SW 1271 (cell line): ENCODE results near the gene PTPN5.
"Not testable (repeated sequence)": the region's sequence is repeated elsewhere in the genome, so short reads cannot be mapped to it uniquely, and the experiment has no call there.

Experiments
- DNase-seq, 2 experiments: peaks; one replicate each; lab custom pipeline; 2025; lab: John Stamatoyannopoulos, UW

Gene PTPN5

DNA sequence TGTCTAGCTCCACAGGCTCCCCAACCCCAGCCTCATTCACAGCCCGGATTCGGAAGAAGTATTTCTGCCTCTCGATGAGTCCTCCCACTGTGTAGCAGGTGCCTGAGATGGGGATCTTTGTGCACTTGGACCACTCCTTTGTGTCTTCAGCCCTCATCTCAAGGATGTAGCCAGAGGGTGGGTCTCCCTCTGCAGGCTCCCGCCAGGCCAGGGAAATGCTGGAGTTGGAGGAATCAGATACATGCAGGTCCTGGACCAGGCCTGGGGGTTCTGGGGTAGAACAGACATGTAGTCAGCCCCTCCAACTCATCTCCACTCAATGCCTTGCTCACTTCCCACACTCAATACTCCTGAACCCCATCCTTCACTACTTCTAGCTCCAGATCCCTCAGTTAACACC, 82.2 kb downstream of the PTPN5 start:
- no peak for DNase-seq

DNA sequence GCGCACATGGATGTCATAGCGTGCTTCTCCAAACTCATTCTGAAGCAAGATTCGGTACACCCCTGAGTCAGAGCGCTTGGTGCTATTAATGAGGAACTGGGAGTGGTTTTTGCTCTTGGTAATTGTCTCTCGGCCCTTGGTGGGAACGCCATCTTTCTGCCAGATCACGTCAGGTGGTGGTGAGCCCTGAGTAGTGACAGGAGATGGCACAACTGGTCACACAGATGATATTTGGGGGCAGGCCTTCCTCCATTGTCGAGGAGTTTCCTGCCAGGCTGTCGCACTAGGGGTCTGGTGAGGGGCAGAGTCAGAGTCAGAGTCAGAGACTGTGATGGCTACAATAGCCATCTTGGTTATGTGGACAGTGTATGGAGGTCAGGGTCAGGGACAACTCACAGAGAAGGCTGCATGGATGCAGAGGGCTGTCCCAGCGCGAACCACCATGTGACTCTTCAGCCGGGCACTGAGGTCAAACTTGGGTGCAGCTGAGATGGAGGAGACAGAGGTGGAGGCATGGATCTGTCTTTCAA, 83.7 kb downstream of the PTPN5 start:
- no peak for DNase-seq

DNA sequence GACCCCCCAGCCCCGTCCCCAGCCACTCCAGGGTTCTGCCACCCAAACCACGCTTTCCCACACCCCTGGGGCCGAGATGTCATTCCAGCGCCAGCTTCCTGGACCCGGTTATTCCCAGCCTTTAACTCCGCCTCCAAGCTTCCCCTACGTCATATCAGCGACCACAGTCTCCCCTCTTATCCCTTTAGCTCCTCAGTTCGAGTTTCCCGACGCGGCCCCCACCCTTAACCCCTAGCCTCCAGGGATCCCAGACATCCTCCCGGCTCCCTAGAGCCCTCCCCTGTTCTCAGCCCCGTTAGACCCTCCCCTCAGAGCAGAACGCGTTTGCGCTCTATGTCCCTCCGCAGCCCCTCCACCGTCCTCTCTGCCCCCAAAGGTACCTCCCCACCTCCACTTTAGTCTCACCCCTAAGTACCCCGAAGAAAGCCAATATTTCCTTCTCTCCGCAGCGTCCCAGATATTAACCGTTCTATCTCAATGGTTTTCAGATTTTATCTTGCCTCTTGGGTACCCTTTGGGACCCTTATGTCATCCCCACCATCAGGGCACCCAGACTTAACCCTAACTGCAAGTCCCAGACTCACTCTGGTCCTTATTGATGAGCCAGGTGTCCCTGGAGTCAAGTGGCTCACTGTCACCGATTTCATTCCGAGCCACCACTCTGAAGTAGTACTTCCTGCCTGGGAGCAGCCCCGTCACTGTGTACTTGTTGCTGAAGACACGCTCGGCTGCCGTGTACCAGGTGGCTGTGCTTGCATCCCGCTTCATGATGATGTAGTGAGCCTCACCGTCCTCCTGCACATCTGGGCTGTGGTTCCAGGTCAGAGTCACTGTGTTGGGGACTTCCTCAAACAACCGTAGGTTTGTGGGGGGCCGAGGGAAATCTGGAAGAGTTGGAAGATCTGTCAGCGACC, 85.0 kb downstream of the PTPN5 start:
- peak in 1 of 2 experiments; percentile 57 for DNase-seq

DNA sequence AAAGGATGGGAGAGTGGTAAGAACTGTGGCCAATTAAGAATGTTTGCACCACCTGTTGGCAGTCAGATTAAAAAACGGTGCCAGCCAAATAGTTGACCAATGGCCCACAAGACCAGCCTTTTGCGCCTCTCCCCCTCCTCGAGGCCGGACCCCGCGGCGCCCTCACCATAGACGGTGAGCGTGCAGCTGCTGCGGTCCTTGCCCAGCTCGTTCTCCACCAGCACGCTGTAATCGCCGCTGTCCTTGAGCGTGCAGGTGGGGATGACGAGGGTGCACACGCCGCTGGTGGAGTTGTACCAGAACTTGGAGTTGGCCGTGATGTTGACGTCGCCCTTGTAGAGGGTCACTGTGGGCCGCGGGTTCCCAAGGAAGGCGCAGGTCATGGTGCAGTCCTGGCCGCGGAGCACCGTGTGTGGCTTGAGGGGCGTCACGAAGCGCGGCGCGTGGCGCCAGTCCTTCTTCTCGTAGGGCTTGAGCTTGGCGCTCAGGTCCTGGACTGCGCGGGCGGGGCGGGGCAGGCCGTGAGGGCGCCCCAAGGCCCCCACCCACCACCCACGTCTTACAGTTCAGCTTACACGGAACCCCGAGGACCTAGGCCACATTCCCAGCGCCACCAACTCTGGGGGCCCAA, 85.8 kb downstream of the PTPN5 start:
- DNase-seq = no peak

DNA sequence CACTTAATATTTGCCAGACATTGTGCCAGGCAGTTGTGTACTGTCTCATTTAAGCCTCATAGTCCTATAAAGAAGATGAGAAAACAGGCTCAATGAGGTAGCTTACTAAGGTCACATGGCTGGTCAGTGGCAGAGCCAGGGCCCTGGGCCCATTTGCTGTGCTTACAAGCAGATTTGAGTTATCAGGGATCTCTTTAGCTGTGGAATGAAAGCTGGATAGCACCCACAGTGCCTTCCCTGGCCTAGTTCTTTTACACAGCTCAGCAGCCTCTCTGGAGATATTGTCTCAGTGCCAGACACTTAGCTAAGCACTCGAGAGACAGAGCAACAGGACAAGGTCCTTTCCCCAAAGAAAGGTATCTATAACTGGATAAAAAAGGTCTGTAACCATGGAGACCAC, 86.9 kb downstream of the PTPN5 start:
- DNase-seq = no peak

DNA sequence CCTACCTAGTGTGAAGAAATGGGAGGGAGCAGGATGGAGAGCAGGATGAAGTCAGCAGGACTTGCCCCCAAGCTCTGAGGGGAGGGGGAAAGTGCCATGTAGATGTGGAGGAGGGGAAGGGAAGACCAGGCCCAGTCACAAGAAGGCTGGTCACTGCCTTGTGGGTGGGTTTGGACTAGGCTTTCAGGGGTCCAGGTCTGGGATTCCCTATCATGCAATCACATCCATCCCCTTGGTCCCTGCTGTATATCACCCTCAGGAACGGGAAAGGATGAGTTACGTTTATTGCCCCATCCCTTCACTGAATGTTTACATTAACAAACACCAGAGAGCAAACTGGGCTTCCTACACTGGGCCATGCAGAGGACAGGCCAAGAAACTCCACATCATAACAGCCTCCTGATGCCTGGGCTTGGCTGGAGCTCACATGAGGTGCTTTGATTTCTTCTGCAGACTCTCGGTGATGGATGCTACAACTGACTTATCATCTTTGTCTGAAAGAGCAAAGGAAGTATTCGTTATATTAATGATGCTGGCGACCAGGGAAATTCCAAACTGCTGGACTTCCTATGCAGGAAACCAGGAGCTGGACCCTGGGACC, 87.5 kb downstream of the PTPN5 start:
- DNase-seq = no peak

DNA sequence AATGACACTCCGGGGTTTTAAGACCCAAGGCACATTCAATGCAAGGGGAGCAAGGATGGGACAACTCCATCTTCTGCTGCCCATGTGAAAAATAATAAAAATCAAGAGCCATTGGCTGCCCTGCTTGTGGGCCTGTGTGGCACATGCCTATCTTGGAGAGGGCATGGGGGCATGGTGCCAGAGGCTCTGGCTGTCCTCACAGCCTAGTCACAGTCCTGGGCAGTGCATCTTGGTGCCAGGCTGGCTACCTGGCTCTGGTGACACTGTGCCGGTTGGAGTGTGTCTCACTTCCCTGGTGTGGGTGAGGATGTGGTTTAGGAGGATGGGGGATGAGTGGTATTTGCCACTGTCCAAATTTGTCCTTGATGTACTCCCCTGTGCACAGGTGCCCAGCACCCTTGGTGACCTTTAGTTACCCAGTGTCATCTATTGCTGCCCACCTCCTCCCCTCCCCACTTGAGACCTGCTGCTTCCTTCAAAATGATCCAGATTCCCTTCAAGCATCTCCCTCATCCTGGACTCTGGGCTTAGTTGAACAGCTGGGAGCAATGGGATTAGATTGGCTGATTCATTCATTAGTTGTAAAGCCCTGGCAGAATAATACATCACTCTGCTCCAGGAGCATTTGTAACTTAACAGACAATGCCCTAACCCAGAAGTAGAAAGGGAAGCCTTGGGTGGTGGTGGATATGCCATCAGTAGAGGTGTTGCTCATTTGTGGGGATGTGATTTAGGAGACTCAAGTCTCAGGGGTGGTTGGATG, 88.4 kb downstream of the PTPN5 start:
- DNase-seq = no peak

DNA sequence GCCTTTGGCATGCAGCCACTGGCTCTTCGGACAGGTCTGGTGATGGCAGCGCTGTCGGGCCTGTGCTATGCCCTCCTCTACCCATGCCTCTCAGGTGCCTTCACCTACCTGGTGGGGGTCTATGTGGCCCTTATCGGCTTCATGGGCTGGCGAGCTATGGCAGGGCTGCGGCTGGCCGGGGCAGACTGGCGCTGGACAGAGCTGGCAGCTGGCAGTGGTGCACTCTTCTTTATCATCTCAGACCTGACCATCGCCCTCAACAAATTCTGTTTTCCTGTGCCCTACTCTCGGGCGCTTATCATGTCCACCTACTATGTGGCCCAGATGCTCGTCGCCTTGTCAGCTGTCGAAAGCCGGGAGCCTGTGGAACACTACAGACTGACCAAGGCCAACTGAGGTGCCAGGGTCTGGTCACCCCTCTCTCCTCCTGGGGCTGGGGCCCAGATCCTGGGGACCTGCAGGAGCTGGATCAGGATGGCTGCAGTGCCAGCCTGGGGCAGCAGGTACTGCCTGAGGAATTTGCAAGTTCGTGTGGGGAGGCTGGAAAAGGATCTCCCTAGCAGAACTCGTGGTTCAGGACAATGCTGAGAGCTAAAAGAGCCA, 89.9 kb downstream of the PTPN5 start:
- DNase-seq = no peak

DNA sequence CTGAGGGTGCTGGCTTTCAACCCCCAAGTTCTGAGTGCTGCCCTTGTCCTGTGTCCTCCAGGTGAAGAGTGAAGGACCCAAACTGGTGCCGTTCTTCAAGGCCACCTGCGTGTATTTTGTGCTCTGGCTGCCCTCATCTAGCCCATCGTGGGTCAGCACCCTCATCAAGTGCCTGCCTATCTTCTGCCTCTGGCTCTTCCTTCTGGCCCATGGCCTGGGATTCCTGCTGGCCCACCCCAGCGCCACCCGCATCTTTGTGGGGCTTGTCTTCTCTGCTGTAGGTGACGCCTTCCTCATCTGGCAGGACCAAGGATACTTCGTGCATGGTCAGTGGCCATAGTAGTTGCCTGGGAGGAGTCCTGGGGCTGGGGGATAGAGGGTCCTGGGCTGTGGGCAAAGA, 90.7 kb downstream of the PTPN5 start:
- DNase-seq = no peak

DNA sequence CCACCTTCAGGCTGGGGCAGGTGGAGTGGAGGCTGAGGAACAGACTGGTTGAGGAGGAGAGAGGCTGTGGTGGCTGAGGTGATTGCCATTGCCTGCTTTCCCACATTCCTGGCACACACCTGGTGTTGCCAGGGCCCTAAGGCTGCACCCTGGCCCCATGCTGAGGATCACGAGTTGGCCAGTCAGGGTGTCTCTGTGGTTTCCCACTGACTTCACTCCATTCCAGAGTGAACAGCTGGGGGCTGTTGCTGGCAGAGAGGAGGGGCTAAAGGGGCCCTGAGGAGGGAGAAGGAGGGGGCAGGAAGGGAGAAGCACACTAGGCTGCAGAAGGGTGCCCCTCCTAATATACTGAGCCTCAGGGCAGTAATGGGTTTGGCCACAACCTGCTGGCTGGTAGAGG, 91.2 kb downstream of the PTPN5 start:
- no peak for DNase-seq

DNA sequence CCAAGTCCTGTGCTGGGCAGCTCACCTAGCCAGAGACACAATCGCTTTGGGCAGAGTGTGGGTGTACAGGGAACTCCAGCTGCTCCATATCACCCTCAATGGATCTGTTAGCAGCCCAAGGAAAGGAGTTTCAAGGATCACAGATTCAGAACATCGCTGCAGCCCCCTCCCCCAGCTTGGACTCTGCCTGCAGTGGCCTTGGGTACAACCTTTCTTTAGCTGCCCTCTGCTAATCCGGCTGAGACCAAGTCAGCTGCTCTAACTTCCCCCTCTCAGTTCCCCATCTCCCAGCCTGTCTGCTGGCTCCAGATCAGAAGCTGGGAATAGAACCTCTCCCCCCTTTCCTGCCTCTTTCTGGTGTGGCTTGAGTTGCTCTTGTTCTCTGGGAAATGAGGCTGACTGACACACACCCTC, 91.7 kb downstream of the PTPN5 start:
- no peak for DNase-seq

DNA sequence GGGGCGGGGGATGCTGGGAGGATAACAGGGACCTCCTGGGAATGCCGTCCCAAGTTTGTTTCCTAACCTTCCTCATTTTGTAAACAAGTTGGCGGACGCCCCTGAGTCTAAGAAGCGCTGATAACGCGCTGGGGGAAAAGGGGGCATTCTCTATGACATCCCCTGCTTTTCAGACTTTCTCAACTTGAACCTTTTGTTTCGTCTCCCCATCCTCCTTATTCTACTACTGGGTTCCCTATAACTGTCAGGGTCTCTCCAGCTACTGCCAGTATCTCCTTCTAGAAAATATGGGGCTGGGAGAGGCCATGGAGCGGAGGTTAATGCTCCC, 92.4 kb downstream of the PTPN5 start:
- DNase-seq = no peak

DNA sequence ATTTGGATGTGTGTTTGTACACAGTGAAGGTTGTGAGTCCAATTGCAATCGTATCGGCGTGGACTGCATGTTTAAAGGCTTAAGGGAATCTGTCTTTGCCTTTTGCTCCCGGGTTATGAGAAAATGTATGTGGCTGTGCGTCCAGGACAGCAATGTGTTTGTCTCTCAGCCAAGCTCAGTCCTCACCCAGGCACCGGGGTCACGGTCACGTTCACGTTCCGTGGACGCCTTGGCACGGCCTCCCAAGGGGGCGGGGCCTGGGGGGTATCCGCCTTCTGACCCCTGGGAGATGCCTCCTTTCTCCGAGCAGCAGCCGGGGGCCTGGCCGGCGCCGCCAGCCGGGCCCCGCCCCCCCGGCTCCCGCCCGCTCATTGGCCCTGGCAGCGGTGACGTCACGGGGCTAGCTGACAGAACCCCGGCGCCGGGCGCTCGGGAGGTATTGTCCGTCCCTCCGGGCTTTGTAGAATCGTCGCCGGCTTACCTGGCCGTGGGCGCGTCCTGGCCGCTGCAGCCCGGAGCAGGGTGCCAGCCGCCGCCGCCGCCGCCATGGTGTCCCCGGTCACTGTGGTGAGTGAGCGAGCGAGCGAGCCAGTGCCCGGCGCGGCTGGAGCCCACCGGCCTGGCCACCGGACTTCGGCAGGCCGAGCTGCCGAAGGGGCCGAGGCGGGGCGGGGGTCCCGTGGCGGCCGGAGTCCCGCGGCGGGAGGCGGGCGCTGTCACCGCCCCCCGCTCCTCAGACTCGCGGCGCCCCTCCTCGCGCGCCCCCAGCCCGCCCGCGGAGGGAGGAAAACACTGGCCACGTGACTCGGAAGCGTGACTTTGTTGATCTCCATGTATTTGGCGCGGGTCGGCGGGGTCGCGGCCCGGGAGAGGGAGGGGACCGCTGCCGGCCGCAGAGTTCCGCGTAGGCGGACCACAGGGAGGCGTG, 93.0 kb downstream of the PTPN5 start, which contains the start of gene TMEM86A:
TMEM86A (plus strand) TSS at position 439 of the 928 bp plus-strand sequence; CDS start at position 547, 108 bp downstream.
- DNase-seq = peak; percentile 69 to 84

DNA sequence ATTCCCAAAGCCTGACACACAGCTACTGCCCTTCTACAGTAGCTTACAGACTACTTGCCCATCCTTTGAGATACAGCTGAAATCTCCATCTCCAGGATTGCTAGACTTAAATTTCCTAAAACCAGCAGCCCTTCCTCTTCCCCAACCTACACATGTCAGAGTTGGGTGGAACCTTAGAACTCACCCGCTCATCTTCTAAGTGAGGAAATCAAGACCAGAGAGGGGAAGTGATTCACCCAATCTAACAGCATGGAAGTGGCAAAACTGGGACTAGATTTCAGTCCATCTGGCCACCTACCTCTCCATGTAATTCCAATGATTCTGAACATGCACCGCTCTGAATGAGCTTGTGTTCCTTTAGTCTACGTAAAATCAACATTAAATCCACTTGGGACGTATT, 94.0 kb downstream of the PTPN5 start:
- no peak for DNase-seq

DNA sequence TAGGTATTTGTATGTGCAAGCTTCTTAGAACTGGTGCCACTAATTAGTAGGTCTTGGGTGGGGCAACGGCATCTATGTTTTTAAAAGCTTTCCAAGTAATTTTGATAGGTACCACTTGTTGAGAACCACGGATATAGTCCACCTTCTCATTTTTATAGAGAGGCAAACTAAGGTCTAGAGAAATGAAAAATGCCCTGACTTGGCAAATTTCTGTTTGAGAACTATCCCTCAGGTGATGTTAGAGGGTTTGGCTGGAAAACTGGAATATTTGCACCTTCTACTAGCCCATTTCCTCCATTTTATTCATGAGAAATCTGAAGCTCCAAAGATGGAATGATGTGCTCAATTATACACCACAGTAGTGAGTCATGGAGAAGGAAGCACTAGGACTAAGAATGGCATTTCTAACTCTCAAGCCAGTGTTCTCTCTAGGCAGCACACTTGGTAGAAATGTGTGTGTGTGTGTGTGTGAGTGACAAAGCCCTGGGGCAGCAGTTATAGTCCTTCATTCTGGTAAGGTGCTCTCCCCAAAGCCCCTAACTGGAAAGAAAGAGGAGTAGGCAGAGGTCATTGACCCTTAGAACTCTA, 94.9 kb downstream of the PTPN5 start:
- peak in 1 of 2 experiments; percentile 16 for DNase-seq

DNA sequence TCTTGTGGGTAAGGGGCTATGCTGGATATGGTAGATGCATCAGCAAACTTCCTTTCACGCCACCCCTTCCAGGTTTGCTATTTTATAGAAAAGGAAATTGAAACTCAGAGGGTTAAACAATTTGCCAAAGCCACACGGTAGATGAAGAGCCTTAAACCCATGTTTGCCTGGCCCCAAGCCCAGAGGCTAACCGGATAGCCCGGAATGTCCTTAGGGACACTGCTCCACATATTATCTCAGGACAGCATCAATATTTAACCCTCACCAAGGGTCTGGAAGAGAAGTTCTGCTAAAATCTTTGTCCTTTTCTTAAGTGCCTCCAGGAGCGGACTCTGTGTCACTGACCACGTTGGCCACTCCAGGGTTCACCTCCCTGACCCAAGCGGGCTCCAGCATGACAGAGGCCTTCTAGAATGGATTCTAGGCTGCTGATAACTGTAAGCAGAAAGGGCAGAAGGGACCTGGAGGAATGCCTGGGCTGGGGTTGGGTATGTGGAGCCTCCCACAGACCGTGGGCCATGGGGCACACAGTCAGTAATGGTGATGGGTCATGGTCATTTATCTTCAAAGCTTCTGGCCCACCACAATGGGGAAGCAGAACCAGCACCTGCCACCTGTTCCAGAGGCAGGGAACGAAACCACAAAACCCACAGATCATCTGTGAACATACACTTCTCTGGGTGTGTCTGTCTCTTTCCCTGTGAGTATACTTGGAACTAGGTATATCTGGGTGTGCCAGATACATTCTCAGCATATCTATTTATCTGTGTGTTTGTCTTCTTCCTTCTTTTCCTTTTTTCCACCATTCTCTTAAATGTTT, 98.4 kb downstream of the PTPN5 start:
- no peak for DNase-seq

DNA sequence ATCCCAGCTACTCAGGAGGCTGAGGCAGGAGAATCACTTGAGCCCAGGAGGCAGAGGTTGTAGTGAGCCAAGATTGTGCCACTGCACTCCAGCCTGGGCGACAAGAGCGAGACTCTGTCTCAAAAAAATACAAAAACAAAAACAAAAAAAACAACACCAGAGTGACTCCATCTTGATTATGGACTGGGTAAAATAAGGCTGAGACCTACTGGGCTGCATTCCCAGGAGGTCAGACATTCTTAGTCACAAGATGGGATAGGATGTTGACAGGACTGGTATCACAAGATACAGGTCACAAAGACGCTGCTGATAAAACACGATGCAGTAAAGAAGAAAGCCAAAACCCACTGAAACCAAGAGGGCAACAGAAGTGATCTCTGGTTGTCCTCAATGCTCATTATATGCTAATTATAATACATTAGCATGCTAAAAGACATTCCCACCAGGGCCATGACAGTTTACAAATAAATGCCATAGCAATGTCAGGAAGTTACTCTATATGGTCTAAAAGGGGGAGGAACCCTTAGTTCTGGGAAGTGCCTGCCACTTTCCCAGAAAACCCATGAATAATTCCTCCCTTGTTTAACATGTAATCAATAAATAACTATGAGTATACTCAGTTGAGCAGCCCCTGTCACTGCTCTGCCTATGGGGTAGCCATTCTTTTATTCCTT, 100.0 kb downstream of the PTPN5 start:
- DNase-seq = not testable (repeated sequence)

DNA sequence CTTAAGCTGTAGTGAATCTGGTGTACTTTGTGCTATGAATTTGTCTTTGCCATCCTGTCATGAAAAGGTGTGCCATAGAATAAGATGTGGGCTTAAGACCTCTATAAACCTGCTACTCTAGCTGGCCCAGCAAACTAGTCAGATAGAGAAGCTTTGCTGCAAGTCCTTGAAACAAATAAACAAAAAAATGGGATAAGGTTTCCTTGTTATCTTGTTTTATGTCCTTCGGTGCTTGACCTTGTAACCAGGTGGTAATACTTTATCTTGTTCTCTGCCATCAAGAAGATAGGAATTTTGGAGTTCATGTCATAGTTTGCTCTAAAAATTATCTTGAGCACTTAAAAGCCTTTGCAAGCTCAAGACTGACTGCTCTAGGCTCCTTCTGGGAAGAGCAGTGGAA, 107.3 kb downstream of the PTPN5 start:
- DNase-seq = no peak

DNA sequence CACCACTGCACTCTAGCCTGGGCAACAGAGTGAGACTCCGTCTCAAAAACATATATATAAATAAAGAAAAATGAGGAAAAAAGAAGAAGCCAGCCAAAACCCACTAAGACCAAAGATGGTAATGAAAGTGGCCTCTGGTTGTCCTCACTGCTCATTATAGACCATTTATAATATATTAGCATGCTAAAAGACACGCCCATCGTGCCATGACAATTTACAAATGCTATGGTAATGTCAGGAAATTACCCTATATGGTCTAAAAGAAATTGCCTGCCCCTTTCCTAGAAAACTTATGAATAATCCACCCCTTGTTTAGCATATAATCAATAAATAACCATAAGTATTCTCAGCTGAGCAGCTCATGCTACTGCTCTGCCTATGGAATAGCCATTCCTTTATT, 109.1 kb downstream of the PTPN5 start:
- DNase-seq = no peak
